HG03432 (cell line): ENCODE data around the gene CES2.
"Not testable (repeated sequence)": the region's sequence is repeated elsewhere in the genome, so short reads cannot be mapped to it uniquely, and the experiment has no call there.

Experiments used
- ATAC-seq: cut with Tn5 transposase; IDR thresholded peaks from one replicate; pipeline ENCODE4 v1.9.1; 2021; ENCODE audit warnings: mild to moderate bottlenecking, moderate library complexity; ENCODE audit not compliant: unreplicated experiment

CES2 gene

DNA sequence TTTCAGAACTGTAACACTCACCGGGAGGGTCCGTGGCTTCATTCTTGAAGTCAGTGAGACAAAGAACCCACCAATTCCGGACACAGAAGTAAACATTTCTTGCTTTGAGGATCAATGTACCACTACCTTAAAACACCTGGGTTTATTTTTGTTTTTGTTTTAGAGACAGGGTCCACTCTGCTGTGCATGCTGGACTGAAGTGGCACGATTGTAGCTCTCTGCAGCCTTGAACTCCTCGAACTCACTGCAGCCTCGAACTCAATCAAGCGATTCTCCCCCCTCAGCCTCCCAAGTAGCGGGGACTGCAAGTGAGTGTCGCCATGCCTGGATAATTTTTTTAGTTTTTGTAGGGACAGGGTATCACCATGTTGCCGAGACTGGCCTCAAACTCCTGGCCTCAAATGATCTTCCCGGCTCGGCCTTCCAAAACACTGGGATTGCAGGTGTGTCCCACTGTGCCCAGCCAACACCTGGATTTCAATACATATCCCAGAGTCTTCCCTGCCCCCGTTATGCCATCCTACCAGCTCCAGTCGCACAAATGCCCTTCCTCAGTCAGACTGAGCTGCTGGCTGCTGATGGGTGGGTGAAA lies 40.1 kb downstream of the CES2 start:
- ATAC-seq = no peak

DNA sequence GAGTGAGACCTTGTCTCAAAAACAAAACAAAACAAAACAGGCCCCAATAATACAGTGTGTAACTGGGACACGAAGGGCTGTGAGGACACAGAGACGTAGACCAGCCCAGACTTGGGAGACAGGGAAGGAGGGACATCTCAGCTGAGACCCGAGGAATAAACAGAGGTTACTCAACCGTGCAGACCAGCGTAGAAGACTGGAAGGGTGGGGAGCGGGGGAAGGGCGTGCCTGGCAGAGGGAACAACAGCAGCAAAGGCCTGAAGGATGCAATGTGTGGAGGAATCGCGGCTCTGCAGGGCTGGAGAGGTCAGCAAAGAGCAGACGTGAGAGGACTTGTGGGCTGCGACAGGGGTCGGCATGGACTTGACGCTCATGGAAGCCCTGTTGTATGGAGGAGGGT lies 41.4 kb downstream of the CES2 start:
- ATAC-seq = no peak

DNA sequence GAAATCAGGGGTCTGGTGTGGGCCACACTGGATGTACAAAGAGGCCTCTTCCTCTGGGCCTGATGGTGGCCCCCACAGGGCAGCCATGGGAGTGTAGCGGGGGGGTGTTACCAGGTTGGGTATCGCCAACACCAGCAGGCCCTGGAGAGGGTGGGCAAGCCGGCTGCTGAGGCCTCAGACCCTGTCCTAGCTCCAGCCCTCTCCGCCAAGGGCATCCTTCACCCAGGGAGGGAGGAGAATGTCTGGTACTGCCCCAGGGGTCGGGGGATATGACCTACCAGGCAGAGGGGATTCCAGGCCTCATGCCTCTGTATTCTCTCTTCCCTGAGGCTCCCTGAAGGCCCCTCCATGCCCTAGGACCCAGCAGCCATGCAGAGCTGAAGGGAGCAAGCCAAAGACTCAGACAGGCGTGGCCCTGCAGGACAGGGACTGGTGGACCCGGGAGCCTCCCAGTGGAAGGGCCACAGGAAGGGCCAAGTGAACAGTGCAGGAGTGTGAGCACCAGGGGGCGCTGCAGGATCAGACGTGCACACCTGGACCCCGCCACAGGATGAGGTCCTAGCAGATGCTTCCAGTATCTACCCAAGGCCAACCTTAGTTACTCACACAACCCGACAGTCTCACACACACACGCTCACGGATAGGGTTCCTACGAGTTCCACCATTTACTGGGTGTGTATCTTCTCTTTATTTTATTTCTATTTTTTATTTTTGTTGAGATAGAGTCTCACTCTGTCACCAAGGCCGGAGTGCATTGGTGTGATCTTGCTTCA lies 42.2 kb downstream of the CES2 start:
- peak; percentile 87 for ATAC-seq

DNA sequence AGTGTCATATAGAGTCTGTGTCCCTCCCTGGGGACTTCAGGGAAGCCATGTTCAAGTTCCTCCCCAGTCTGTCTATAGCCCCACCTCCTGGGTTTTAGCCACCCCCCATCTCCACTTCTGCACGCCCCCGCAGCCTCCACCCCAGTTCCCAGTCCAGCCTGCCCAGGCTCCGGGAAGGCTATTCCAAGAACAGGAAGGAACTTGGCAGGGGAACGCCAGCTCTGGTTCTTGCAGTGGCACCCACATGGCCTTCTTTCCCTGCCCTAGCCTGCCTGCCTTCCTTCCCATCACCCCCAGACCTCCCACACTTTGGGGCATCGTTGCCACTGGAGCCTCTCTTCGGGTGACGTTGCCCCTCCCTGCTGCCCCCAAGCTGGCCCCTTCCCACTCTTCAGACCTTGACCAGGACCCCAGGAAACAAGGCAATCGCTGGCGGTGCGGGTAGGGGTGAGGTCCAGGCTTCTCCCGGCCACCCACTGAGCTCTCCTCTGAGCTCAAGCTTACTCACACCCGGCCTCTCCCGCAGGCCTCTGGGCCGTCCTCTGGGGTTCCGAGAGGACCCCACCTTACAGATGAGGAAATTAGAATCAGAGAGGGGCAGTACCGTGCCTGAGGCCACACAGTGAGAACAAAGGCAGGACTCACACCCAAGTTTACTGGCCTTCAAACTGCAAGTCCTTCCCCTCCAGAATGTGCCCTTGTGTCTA lies 43.8 kb downstream of the CES2 start:
- no peak for ATAC-seq

DNA sequence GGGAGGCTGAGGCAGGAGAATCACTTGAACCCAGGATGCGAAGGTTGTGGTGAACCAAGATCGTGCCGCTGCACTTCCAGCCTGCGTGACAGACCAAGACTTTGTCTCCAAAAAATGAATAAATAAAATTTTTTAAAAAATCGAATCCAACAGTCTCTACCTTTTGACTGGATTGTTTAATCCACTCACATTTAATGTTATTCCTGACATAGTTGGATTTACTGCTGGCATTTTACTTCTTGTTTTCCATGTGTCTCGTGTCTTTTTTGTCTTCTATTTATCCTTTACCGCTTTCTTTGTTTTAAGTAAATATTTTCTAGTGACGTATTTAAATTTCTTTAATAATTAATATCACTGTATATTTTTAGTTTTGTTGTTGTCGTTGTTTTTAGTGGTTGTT lies 47.7 kb downstream of the CES2 start:
- no peak for ATAC-seq

DNA sequence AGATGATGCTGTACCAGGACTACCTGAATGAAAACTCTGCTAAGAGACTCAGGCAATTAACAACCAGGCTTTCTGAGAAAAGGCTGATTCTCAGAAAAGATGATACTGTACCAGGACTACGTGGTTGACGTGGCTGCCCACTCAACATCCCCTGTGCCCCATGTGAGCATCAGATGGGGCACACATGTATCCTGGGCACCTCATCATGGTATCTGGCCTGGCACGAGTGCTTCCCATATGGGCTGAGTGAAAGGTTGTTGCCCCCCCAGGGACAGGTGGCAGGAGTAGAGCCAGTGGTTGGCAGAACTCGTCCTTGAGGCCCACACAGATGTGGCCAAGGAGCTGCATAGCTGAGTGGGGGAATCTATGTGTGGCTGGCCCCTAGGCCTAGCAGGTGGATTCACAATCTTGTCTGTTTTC lies 49.6 kb downstream of the CES2 start:
- ATAC-seq = no peak

DNA sequence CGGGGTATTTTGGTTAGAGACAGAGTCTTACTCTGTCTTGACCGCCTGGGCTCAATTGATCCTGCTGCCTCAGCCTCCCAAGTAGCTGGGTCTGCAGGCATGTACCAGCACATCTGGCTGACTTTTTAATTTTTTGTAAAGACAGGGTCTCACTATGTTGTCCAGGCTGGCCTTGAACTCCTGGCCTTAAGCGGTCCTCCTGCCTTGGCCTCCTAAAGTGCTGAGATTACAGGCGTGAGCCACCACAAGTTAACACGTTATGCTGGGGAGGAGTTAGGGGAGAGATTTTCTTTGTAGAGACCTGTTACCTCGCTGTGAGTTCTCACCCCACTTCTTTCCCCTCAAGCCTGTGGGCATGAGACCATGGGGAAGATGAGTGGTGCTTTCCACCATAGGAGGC lies 51.2 kb downstream of the CES2 start:
- no peak for ATAC-seq

DNA sequence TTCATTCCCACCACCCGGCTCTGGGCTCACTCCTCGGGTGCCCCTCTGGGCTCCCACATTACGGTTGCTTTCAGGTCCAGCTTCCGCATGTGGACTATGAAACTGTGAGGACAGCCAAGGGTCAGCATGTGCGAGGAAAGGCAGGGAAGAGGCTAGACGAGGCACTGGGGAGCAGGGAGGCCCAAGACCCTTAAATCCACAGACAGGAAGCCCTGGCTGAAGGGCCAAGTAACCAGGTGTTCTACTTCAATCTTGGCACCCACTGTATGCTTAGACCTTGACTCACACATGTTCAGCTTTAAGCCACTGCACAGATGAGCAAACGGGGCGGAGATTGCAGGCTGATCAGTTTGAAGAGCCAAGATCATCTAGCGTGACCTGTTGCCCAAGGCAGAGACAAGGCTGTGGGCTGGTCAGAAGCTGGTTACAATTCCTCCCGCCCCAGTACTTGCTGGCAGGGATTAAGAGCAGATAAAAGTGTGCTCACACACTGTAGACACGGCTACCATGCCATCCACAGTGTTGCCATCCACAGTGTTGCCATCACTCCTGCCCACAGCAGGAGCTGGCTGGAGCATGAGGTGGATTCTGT lies 53.0 kb downstream of the CES2 start, which contains the start of gene CES4A:
Gene CES4A (plus strand): TSS at position 393 of the 592 bp plus-strand sequence. CDS start 184 bp downstream, at position 577.
- no peak for ATAC-seq

DNA sequence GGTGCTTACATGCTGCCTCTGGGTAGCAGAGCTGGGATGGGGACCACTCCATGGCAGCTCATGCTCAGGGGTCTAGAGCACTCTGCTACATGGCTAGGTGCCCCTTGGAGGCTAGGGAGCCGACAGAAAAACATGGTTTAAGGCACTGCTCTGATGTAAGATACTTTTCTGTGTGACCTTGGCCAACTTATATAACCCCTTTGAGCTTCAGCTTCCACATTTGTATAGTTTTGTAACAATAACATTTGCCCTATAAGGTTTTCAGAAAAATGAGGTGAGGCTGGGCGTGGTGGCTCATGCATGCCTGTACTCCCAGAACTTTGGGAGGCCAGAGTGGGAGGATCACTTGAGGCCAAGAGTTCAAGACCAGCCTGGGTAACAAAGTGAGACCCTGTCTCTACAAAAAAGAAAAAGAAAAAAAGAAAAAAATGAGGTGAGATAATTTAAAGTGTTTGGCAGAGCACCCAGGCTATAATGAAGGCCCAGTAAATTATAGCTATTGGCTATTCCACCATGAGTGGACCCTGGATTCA lies 56.3 kb downstream of the CES2 start:
- ATAC-seq = no peak

DNA sequence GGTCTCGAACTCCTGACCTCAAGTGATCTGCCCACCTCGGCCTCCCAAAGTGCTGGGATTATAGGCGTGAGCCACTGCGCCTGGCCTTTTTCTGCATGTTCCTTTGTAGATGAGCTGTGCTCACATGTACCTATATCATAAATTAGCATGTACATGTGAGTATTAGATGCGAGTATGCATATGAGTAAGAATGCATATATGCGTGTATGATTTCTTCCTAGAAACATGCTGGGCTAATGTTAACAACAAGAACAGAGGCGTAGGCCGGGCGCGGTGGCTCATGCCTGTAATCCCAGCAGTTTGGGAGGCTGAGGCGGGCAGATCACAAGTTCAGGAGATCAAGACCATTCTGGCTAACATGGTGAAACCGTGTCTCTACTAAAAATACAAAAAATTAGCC lies 58.2 kb downstream of the CES2 start:
- not testable (repeated sequence) for ATAC-seq
